DMS53 treated with DMSO at 0.1 percent for 48 hours (cell line): Measurements from ENCODE around the gene SMYD3.

Experiments
- DNase-seq: peaks from one replicate; lab custom pipeline; 2025; ENCODE audit not compliant: unreplicated experiment; lab: John Stamatoyannopoulos, UW

SMYD3 gene

DNA sequence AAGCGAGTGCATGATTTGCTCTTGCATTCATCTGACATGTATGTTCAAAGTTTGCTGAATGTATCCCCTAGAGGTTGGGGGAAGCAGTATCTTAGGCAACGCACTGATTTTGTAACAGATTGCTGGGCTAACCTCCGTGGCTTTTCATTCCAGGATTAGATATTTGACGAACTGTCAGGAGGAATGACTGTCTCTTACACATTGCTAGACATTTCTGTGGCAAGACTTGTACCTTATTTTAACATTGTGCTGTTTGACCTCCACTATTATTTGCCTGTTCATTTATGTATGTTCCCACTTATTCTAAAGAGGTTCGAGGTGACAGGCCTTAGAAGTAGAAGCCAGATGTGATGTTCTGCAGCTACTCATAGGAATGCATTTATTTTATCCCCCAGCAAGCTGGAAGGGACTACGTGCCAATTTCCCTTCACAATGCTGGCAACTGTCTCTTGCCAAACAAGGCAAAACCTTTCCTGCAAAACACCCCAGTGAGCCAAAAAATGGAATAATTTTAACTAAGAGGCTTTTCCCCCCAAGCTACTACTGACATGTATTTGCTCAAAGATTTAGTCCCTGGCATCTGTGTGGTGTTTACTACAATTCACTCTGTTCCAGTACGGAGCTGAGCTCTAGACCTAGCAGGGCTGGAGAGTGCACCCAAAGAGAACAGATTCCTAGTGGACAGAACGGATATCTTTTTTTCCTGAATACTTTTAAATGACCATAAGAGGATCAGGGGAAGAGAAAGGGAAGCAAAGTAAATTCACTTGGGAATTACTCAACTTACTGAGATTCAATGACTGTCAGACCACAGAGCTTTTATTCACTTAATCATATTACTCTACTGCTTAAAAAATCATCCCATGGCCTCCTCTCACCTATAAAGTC, 646.2 kb downstream of the SMYD3 start:
- no peak for DNase-seq

GRCh38 chr1:245859493-245860114, 647.5 kb downstream of the SMYD3 start:
- no peak for DNase-seq

- DNase-seq, result no peak
Observed at GRCh38 chr1:245858722-245859492, 648.2 kb downstream of the SMYD3 start.

GRCh38 chr1:245858022-245858721, 648.9 kb downstream of the SMYD3 start:
- DNase-seq, result no peak

DNA sequence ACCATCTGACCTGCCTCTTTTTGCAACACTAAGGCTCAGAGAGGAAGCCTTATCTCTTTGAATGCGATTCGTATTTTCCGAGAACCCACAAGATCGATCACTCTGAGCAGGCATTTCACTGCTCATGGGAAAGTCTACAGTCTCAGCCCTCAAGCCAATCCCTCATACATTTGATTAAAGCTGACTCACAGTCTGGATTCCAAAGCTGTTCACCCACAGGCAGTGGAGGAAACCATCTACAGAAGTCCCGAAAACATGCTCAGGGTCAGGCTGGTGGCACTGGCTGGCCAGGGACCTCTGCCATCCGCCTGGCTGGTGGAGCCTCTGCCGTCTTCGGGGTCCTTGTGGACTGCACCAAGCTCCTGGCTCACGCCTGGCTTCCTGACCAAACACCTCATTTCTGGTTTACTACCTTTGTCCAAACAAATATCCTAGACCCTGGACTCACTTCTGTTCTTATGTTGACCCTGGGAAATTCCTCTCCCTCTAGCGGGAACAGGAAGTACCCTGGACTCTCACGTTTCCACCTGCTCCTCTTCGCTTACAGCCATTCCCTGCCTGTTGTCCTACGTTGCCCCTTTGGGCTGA, 650.0 kb downstream of the SMYD3 start:
- DNase-seq, result no peak

DNA sequence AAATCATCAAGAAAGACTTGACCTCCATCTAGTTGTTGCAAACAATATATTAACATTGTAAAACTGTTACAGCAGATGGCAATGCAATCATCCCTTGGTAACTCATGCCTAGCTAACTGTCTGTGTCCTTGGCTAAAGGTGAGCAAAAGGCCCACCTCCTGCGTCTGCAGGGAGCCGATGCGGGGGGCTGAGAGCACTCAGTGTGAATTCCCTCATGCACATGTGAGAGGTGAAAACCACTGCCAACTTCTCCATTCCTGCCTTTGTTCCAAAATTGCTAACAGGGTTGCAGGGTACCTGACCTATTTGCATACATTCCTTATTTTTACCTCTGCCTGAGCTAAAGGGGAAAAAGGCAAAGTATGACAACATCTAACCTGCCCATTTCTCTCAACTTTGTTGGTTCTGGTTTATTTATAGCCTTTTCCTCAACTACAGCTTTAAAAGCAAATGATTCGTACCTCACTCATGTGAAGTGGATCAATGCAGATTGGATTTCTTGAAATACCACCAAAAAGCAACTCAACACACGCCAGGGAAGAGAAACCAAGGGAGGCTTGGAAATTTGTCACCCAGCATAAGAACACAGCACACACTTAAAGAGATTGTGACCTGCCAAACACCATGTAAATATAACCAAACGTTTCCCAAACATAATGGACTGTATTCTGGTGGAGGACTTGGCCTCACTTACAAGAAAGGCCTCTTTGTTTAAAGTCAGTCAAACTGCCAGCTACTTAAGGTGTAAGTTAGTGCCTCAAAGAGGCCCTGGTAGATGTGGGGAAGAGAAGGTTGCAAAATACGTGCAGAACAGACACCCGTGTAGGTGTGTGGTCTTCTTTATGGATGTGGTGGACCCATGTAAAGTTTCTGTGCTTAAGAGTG, 651.0 kb downstream of the SMYD3 start:
- no peak for DNase-seq

DNA sequence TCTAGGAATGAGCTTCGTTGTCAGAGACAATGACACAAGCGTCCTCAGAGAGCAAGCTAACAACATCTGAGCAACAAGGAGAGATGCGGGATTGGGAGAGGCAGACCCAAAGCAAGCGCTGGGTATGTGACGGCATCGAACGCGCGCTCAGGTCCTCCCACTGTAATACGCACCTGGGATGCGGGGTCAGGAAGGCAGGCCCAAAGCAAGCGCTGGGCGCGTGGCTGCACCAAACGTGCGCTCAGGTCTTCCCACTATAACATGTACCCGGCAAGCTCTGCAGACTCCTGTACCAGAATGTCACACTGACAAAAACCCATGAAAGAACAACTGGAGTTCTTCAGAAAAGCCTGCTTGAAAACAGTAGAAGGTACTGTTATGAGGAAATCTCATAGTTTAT, 653.8 kb downstream of the SMYD3 start:
- DNase-seq, result no peak

- DNase-seq, result no peak
Observed at GRCh38 chr1:245843101-245843500, 664.0 kb downstream of the SMYD3 start.

- no peak for DNase-seq
Observed at GRCh38 chr1:245842106-245842505, 665.0 kb downstream of the SMYD3 start.

DNA sequence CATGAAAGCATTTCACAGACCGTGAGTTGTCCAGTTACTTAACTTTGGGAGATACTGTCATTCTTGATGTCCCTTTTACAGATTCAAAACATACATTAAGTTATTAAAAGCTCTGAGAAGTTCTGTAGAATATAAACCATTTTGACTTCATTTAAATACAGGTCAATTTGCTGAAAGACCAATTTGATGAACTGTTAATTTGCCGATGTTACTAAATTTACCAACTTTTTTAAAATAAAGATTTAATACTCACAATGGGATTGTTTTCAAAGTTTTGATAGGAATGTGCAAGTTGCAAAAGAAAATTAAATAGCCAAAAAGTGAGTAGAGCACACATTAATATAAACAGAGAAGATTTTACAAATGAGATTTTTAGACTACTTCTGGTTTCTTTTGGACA, 666.1 kb downstream of the SMYD3 start:
- DNase-seq, result no peak

- no peak for DNase-seq
Observed at GRCh38 chr1:245837718-245838117, 669.4 kb downstream of the SMYD3 start.

GRCh38 chr1:245835386-245835785, 671.7 kb downstream of the SMYD3 start:
- DNase-seq, result no peak

GRCh38 chr1:245834002-245834401, 673.1 kb downstream of the SMYD3 start:
- no peak for DNase-seq

DNA sequence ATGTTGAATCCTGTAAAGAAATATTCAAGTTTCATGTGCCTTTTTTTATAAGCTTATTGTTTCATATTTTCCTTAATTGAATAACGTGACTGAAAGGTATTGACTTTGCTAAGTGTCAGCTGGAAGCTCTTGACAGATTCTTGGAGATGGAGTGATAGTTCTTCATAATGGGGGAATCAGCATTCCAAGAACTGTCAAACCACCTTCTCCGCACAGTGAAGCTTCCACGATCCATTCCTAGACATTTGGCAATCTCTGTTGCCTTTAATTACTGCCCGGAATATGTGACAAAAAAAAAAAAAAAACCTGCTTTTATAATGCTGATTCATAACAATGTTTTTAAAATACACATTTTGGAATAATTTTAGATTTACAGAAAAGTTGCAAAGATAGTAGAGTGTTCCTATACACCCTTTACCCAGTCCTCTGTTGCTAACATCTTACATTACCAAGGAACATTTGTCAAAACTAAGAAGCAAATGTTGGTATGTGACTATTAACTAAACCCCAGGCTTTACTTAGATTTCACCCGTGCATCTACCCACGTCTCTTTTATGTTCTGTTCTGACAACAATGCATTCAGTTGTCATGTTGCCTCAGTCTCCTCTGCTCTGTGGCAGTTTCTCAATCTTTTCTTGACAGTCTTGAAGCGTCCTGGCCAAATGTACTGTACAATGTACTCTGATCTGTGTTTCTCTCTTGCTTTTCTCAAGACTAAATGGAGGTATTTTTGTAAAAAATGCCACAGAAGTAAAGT, 674.1 kb downstream of the SMYD3 start:
- DNase-seq, result no peak

GRCh38 chr1:245831518-245831917, 675.6 kb downstream of the SMYD3 start:
- DNase-seq, result no peak

DNA sequence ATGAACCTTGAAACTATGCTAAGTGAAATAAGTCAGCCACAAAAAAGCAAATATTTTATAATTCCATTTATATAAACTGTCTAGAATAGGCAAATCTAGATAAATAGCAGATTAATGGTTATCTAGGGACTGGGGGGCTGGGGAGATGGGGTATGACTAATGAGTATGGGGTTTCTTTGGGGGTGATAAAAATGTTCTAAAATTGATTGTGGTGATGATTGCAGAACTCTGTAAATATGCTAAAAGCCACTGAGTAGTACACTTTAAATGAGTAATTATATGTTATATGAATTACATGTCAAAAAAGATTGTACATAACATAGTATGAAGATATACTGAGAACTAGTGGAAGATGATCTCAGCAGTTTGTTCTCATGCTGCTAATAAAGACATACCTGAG, 677.3 kb downstream of the SMYD3 start:
- DNase-seq, result no peak

DNA sequence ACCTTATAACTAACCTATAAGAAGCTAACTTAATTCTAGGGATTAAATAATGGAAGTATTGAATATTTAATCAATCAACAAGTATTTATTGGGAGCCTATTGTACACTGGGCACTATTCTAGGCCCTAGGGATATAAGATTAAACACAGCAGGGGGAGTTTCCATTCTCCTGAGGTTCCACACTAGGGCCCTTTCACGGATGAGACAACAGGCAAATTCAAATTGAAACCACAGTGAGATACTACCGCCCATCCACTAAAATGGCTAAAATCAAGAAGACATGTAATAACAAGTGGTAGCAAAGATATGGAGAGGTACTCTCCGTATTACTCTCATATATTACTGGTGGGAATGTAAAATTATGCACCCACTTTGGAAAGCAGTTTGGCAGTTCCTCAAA, 677.9 kb downstream of the SMYD3 start:
- no peak for DNase-seq

GRCh38 chr1:245827301-245827700, 679.8 kb downstream of the SMYD3 start:
- no peak for DNase-seq
